Uterus (tissue), 4 donors: ENCODE data around the gene AGPAT1. TPM values are rescaled to one million over a fixed set of nuclear protein-coding genes. Genes with fewer than 3 reads are reported as not detected.

ENCODE experiments used
- DNase-seq, 2 donors: peaks; one replicate each; pipeline ENCODE4 v3.0.0-alpha.2; 2019 to 2020
- H3K27ac ChIP-seq, 2 donors: fragments of 200-600 bp; sonication (generic); 1 replicate in 1 of 2; 2 replicates in 1 of 2; pipeline ENCODE4 v1.5.1; 2016 to 2018
- H3K27me3 ChIP-seq, 2 donors: fragments of 200-600 bp; sonication (generic); one replicate each; pipeline ENCODE4 v1.5.1; 2018 to 2019; ENCODE audit warnings: control low read depth in 1 of 2
- H3K36me3 ChIP-seq, 2 donors: fragments of 200-600 bp; sonication (generic); one replicate each; pipeline ENCODE4 v1.5.1; 2019; ENCODE audit warnings: control low read depth in 1 of 2
- H3K4me1 ChIP-seq, 2 donors: fragments of 200-600 bp; sonication (generic); one replicate each; pipeline ENCODE4 v1.5.1; 2018 to 2019; ENCODE audit warnings: control low read depth in 1 of 2
- H3K4me3 ChIP-seq, 2 donors: fragments of 200-600 bp; sonication (generic); 1 replicate in 1 of 2; 2 replicates in 1 of 2; pipeline ENCODE4 v1.5.1; 2018 to 2019; ENCODE audit warnings: mild to moderate bottlenecking in 1 of 2
- H3K9me3 ChIP-seq, 2 donors: fragments of 200-600 bp; sonication (generic); one replicate each; pipeline ENCODE4 v1.5.1; 2019; ENCODE audit warnings: control low read depth in 1 of 2
- CTCF ChIP-seq, 4 experiments: fragments of 200-600 bp in 2 of 4; fragments of 450-650 bp in 2 of 4; sonication (generic) in 2 of 4; IDR thresholded peaks; one replicate each; pipeline ENCODE4 v1.5.1; 2016 to 2019; ENCODE audit warnings: antibody characterized with exemption in 4 of 4, mild to moderate bottlenecking in 2 of 4, moderate library complexity in 1 of 4
- POLR2A ChIP-seq, 2 donors: fragments of 450-650 bp; IDR thresholded peaks; one replicate each; pipeline ENCODE4 v1.6.1; 2016; ENCODE audit warnings: antibody characterized with exemption in 2 of 2, mild to moderate bottlenecking in 1 of 2, moderate library complexity in 1 of 2
- intact Hi-C: fragments of 100-400 bp; cut with DNase I; formaldehyde crosslinking; loops from one replicate; pipeline ENCODE4 v1.15.1; 2023; ENCODE audit warnings: low total_unique reads
- total RNA-seq, 4 donors: library from RNA; depleted of rRNA in 3 of 4; stranded (reverse); fragments of >200 nt in 3 of 4; gene quantifications; one replicate each; pipeline versions ENCODE4 v1.1.0 to v1.2.4, GENCODE V29; 2014 to 2023
- donor health status: DM: yes; HTN: yes; CAD: no.

Gene AGPAT1
- total RNA-seq, 4 donors from 2014 or later = 14.2 to 71.2 (median 37.7) TPM

GRCh38 chr6:32204268-32204715 lies 28.4 kb upstream of the AGPAT1 start:
- Histone ChIP-seq H3K27ac (no peak overlapping the region), H3K36me3 (no peaks in the 10 kb centered on the region), H3K9me3 (no peaks in the 10 kb centered on the region), H3K4me1 (no peaks in the 10 kb centered on the region), H3K27me3 (no peaks in the 10 kb centered on the region), H3K4me3 (no peak overlapping the region)
- intact Hi-C loops = no loop called here
- TF ChIP-seq CTCF (IDR thresholded peaks at IDR 0.05) = no peak
- TF ChIP-seq POLR2A (IDR thresholded peaks at IDR 0.05) = no peak
- no peak for DNase-seq

- Histone ChIP-seq H3K27ac (no peak overlapping the region), H3K27me3 (no peaks in the 10 kb centered on the region), H3K9me3 (no peaks in the 10 kb centered on the region), H3K4me3 (no peak overlapping the region), H3K4me1 (no peaks in the 10 kb centered on the region), H3K36me3 (no peaks in the 10 kb centered on the region)
- TF ChIP-seq CTCF (IDR thresholded peaks at IDR 0.05) (no peak), POLR2A (IDR thresholded peaks at IDR 0.05) (no peak)
- intact Hi-C loops = no loop called here
- DNase-seq = no peak
Measured at GRCh38 chr6:32203426-32204267, 27.8 kb upstream of the AGPAT1 start.

GRCh38 chr6:32202186-32202585 lies 26.3 kb upstream of the AGPAT1 start:
- Histone ChIP-seq H3K27ac (no peak overlapping the region), H3K27me3 (no peaks in the 10 kb centered on the region), H3K9me3 (no peaks in the 10 kb centered on the region), H3K4me1 (peaks cover 2% of the 10 kb centered on the region in 2 donors), H3K36me3 (no peaks in the 10 kb centered on the region), H3K4me3 (no peak overlapping the region)
- TF ChIP-seq CTCF (IDR thresholded peaks at IDR 0.05) (no peak), POLR2A (IDR thresholded peaks at IDR 0.05) (no peak)
- DNase-seq = no peak
- intact Hi-C loops = no loop called here

- Histone ChIP-seq H3K36me3 (no peaks in the 10 kb centered on the region), H3K4me3 (no peak overlapping the region), H3K9me3 (no peaks in the 10 kb centered on the region), H3K27ac (no peak overlapping the region), H3K27me3 (no peaks in the 10 kb centered on the region), H3K4me1 (peaks cover 3 to 7% of the 10 kb centered on the region in 2 donors)
- no peak for TF ChIP-seq CTCF (IDR thresholded peaks at IDR 0.05)
- intact Hi-C loops = no loop called here
- DNase-seq = no peak
Measured at GRCh38 chr6:32200711-32201475, 25.0 kb upstream of the AGPAT1 start.

GRCh38 chr6:32198866-32199265 lies 23.0 kb upstream of the AGPAT1 start:
- DNase-seq = no peak
- H3K9me3 ChIP-seq = no peaks in the 10 kb centered on the region
- intact Hi-C loops = no loop called here
- peaks cover 3 to 7% of the 10 kb centered on the region in 2 donors for H3K4me1 ChIP-seq
- H3K36me3 ChIP-seq = no peaks in the 10 kb centered on the region
- no peak overlapping the region for H3K4me3 ChIP-seq
- no peaks in the 10 kb centered on the region for H3K27me3 ChIP-seq
- H3K27ac ChIP-seq = no peak overlapping the region
- no peak for TF ChIP-seq CTCF (IDR thresholded peaks at IDR 0.05)
- no peak for TF ChIP-seq POLR2A (IDR thresholded peaks at IDR 0.05)
